Fibroblast of lung (primary cell): ENCODE results near the gene CCZ1B. TPM values are rescaled to one million over a fixed set of nuclear protein-coding genes. Genes with fewer than 3 reads are reported as not detected.
"Not testable (repeated sequence)": the region's sequence is repeated elsewhere in the genome, so short reads cannot be mapped to it uniquely, and the experiment has no call there.

Source experiments
- DNase-seq, 2 donors: peaks; one replicate each; pipeline versions ENCODE4 v3.0.0 to v3.0.0-alpha.2; 2010; ENCODE audit warnings: low read depth in 2 of 2
- H2AFZ ChIP-seq: 2 replicates; pipeline ENCODE4 v1.5.1; 2012; ENCODE audit warnings: low read length, control low read depth, inconsistent platforms
- H3K27ac ChIP-seq: 2 replicates; pipeline ENCODE4 v1.5.1; 2011; ENCODE audit warnings: low read length, control low read depth; ENCODE audit not compliant: insufficient read depth
- H3K27me3 ChIP-seq: 2 replicates; pipeline ENCODE4 v1.5.1; 2011; ENCODE audit warnings: mild to moderate bottlenecking, low read length; ENCODE audit not compliant: control insufficient read depth, insufficient read depth
- H3K36me3 ChIP-seq: 2 replicates; pipeline ENCODE4 v1.5.1; 2011; ENCODE audit warnings: low read length; ENCODE audit not compliant: control insufficient read depth, insufficient read depth
- H3K4me1 ChIP-seq: 2 replicates; pipeline ENCODE4 v1.5.1; 2011; ENCODE audit warnings: low read length; ENCODE audit not compliant: control insufficient read depth, insufficient read depth; ENCODE audit errors: extremely low read depth
- H3K4me2 ChIP-seq: 2 replicates; pipeline ENCODE4 v1.5.1; 2011; ENCODE audit warnings: low read length, control low read depth; ENCODE audit not compliant: insufficient read depth; ENCODE audit errors: extremely low read depth
- H3K4me3 ChIP-seq, 4 experiments: fragments of 200-600 bp in 1 of 4; sonication (generic) in 1 of 4; replicated peaks in 1 of 4; 2 replicates each; pipeline ENCODE4 v1.5.1; 2011 to 2016; ENCODE audit warnings: low read length in 4 of 4, low read depth in 3 of 4, mild to moderate bottlenecking in 3 of 4, control low read depth in 2 of 4, inconsistent platforms in 1 of 4, mixed read lengths in 1 of 4; ENCODE audit not compliant: insufficient read depth in 1 of 4; ENCODE audit errors: control extremely low read depth in 1 of 4
- H3K79me2 ChIP-seq: 2 replicates; pipeline ENCODE4 v1.5.1; 2012; ENCODE audit warnings: mild to moderate bottlenecking, low read length, inconsistent platforms; ENCODE audit not compliant: control insufficient read depth, insufficient read depth
- H3K9ac ChIP-seq: 2 replicates; pipeline ENCODE4 v1.5.1; 2011; ENCODE audit warnings: mild to moderate bottlenecking, low read length, control low read depth; ENCODE audit not compliant: insufficient read depth
- H3K9me3 ChIP-seq: 2 replicates; pipeline ENCODE4 v1.5.1; 2012; ENCODE audit warnings: low read depth, low read length; ENCODE audit not compliant: control insufficient read depth, insufficient read depth
- H4K20me1 ChIP-seq: 2 replicates; pipeline ENCODE4 v1.5.1; 2011; ENCODE audit warnings: low read length; ENCODE audit not compliant: control insufficient read depth, insufficient read depth; ENCODE audit errors: extremely low read depth
- CTCF ChIP-seq, 2 donors: IDR thresholded peaks in 1 of 2; conservative IDR thresholded peaks in 1 of 2; 1 replicate in 1 of 2; 2 replicates in 1 of 2; pipeline ENCODE4 v1.5.1; 2011 to 2012; ENCODE audit warnings: low read length in 2 of 2, control low read depth in 1 of 2, inconsistent platforms in 1 of 2, low read depth in 1 of 2, mild to moderate bottlenecking in 1 of 2
- polyA minus RNA-seq: library from RNA; depleted of rRNA, polyadenylated mRNA; stranded (reverse); fragments of >200 nt; gene quantifications from 2 replicates; pipeline ENCODE4 v1.2.3, GENCODE V29; 2011; ENCODE audit warnings: low replicate concordance
- polyA plus RNA-seq, 2 donors: library from polyadenylated mRNA; depleted of rRNA in 1 of 2; stranded (reverse) in 1 of 2; unstranded in 1 of 2; fragments of >200 nt; gene quantifications; 2 replicates each; pipeline ENCODE4 v1.2.1, GENCODE V29; 2011 to 2012; ENCODE audit warnings: missing spikeins in 1 of 2
- total RNA-seq: library from RNA; depleted of rRNA; stranded (reverse); fragments of >200 nt; gene quantifications from 2 replicates; pipeline ENCODE4 v1.2.1, GENCODE V29; 2014

CCZ1B gene
- total RNA-seq: 40.1 and 44.4 TPM in 2 replicates
- polyA plus RNA-seq: 45.0 and 49.6 TPM in 2 replicates
- polyA plus RNA-seq (2012): 50.4 and 52.8 TPM in 2 replicates
- polyA minus RNA-seq: 4.9 and 11.0 TPM in 2 replicates

- H3K9me3 ChIP-seq, H3K27me3 ChIP-seq, H3K79me2 ChIP-seq, H3K4me1 ChIP-seq, H3K36me3 ChIP-seq, H4K20me1 ChIP-seq, H3K4me2 ChIP-seq: not testable (repeated sequence)
- peak within 1 kb of the TSS; percentile 40 for H3K9ac ChIP-seq
- H2AFZ ChIP-seq: peak within 1 kb of the TSS; percentile 62
- peak within 1 kb of the TSS; percentile 32 to 63 (median 42) for H3K4me3 ChIP-seq
- TF ChIP-seq CTCF (conservative IDR thresholded peaks at IDR 0.05 in 1 of 2, IDR thresholded peaks at IDR 0.05 in 1 of 2; ENCODE audit: low read depth in 1 of 2, low read length in 2 of 2): peak; percentile 21 to 36
- DNase-seq: peak; percentile 67 to 73
- peak within 1 kb of the TSS; percentile 16 for H3K27ac ChIP-seq
Observed at GRCh38 chr7:6826151-6826550, at the start of gene CCZ1B. CCZ1B (minus strand) TSS chr7:6826275; CDS start chr7:6826197, 78 bp downstream.

DNA sequence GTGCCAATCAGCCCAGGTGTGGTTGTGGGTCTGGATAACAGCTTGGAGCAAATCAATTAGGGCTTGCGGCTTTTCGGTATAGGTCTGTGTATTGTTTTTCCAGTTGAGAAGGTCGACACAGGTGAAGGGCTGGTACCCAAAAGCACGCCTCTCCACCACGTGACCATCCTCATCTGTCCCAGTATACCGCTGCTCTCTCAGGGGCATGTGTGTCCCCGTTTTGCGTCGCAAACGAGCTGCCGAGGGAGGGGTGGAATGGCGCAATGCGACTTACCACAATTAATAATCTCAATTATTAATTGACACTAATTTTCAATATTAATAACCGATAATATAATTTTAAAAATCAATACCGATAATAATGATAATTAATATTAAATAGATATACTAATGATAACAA, 48.9 kb upstream of the CCZ1B start:
- not testable (repeated sequence) for H3K79me2 ChIP-seq, H3K4me3 ChIP-seq, H4K20me1 ChIP-seq, H3K4me2 ChIP-seq, H3K27ac ChIP-seq, H2AFZ ChIP-seq, H3K4me1 ChIP-seq, H3K27me3 ChIP-seq, H3K36me3 ChIP-seq, DNase-seq, H3K9ac ChIP-seq, H3K9me3 ChIP-seq

- H3K9ac ChIP-seq, H3K36me3 ChIP-seq, H3K27me3 ChIP-seq, H4K20me1 ChIP-seq, H3K4me1 ChIP-seq, H3K9me3 ChIP-seq, H3K4me2 ChIP-seq, H3K4me3 ChIP-seq, H2AFZ ChIP-seq, H3K27ac ChIP-seq, H3K79me2 ChIP-seq, DNase-seq: not testable (repeated sequence)
Observed at GRCh38 chr7:6872246-6872945, 46.3 kb upstream of the CCZ1B start.

- not testable (repeated sequence) for H3K27ac ChIP-seq, H2AFZ ChIP-seq, H3K79me2 ChIP-seq, H3K9ac ChIP-seq, H4K20me1 ChIP-seq, H3K27me3 ChIP-seq, H3K36me3 ChIP-seq, H3K9me3 ChIP-seq, H3K4me1 ChIP-seq, H3K4me3 ChIP-seq, H3K4me2 ChIP-seq, DNase-seq
Observed at GRCh38 chr7:6871421-6872144, 45.5 kb upstream of the CCZ1B start.

DNA sequence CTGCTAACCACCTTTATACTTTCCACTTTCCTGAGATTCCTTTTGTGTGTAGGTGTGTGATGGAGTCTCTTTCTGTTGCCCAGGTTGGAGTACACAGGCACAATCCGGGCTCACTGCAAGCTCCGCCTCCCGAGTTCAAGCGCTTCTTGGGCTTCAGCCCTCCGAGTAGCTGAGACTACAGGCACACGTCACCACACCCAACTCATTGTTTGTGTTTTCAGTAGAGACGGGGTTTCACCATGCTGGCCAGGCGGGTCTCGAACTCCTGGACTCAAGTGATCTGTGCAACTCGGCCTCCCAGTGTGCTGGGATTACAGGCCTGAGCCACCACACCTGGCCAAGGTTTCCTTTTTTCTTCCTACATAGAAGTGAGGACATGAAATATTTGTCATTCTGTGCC, 38.7 kb upstream of the CCZ1B start:
- H3K9ac ChIP-seq, H3K4me3 ChIP-seq: not testable (repeated sequence)

DNA sequence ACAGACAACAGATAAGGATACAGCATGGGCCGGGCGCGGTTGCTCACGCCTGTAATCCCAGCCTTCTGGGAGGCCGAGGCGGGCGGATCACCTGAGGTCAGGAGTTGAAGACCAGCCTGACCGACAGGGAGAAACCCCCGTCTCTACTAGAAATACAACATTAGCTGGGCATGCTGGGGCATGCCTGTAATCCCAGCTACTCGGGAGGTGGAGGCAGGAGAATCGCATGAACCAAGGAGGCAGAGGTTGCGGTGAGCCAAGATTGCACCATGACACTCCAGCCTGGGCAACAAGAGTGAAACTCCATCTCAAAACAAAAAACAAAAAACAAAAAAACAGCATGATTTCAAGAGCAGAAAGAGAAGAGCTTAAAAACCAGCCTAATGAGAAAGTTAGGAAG, 38.1 kb upstream of the CCZ1B start:
- not testable (repeated sequence) for H4K20me1 ChIP-seq, H3K79me2 ChIP-seq, H3K4me3 ChIP-seq, H3K4me2 ChIP-seq, H3K4me1 ChIP-seq, DNase-seq, H3K36me3 ChIP-seq, H2AFZ ChIP-seq, H3K27ac ChIP-seq, H3K9ac ChIP-seq, H3K9me3 ChIP-seq, H3K27me3 ChIP-seq

More for the DNA sequence above, 38.7 kb upstream of the CCZ1B start:
- not testable (repeated sequence) for H4K20me1 ChIP-seq, H2AFZ ChIP-seq, H3K27ac ChIP-seq, H3K79me2 ChIP-seq, H3K4me1 ChIP-seq, H3K27me3 ChIP-seq, H3K36me3 ChIP-seq, H3K4me2 ChIP-seq, DNase-seq, H3K9me3 ChIP-seq
